HFFc6 (cell line): Measurements from ENCODE around the gene R3HDM4. TPM values are rescaled to one million over a fixed set of nuclear protein-coding genes. Genes with fewer than 3 reads are reported as not detected.
A peak's percentile ranks its signal among the peaks of the same experiment; 100 is the strongest.

Experiments used
- DNase-seq: peaks from one replicate; pipeline ENCODE4 v3.0.0-alpha.2; 2018
- H3K27ac Mint-ChIP-seq: 2 replicates; pipeline ENCODE4 v1.8.0; 2020; ENCODE audit warnings: mild to moderate bottlenecking, mixed read lengths
- H3K27me3 Mint-ChIP-seq: 2 replicates; pipeline ENCODE4 v1.8.0; 2021; ENCODE audit warnings: mild to moderate bottlenecking, moderate library complexity, mixed read lengths; ENCODE audit not compliant: insufficient read depth
- H3K36me3 Mint-ChIP-seq: 2 replicates; pipeline ENCODE4 v1.8.0; 2021; ENCODE audit warnings: low read depth, mixed read lengths
- H3K4me1 Mint-ChIP-seq: 2 replicates; pipeline ENCODE4 v1.8.0; 2020; ENCODE audit warnings: low read depth, mixed read lengths
- H3K4me3 Mint-ChIP-seq: 2 replicates; pipeline ENCODE4 v1.8.0; 2020; ENCODE audit warnings: mild to moderate bottlenecking, moderate library complexity, mixed read lengths
- H3K9me3 Mint-ChIP-seq: 2 replicates; pipeline ENCODE4 v1.8.0; 2020; ENCODE audit warnings: mild to moderate bottlenecking, mixed read lengths
- total RNA-seq, 6 experiments: library from RNA; stranded (reverse); fragmentation: NEBNext Ultra II Directional; extraction: Animal tissue kit (Norgen Biotek cat#: 25700); gene quantifications; 2 replicates in 1 of 6; 3 replicates in 5 of 6; pipeline ENCODE4 v1.2.3, GENCODE V29; 2021
- TF ChIP-seq, protein P1 (sequence below): fragments of 200-600 bp; sonication (generic); IDR thresholded peaks from 2 replicates; pipeline ENCODE4 v1.5.0; 2021; ENCODE audit warnings: antibody characterized with exemption, mild to moderate bottlenecking

Gene R3HDM4
- total RNA-seq, 6 experiments from 2014 or later: 41.9 to 53.4 (median 45.9) TPM

DNA sequence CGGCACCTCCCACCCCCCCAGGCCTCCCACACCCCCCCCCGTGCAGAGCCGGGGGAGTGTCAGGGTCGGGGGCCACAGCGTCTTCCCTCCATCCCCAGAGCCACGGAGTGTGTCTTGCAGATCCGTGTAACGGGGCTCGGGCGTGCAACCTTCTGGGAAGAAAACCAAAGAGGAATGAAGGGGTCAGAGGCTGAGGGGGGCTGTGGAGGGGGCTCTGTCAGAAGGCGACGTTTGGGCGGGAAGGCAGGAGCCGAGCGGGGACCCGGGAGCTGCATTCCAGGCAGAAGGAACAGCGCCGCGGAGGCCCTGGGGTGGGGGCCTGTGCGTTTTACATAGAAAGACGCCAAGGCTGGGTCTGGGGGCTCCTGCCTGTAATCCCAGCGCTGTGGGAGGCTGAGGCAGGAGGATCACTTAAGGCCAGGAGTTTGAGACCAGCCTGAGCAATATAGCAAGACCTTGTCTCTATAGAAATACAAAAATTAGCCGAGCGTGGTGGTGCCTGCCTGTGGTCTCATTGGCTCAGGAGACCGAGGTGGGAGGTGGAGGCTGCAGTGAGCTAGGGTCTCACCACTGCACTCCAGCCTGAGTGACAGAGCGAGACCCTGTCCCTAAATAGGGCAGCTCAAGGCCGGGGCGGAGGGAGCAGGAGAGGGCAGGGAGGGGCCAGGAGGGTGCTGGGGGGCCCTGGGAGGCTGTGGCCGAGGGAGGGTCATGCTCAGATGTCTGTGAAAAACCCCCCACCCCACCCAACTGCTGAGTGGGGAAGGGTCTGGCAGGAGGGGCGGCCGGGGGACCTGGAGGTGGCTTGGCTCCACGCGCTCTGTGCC is 40.6 kb upstream of the R3HDM4 start:
- Mint-ChIP-seq H3K9me3 (no peaks in the 10 kb centered on the region), H3K27ac (peak overlapping the region; percentile 36), H3K4me3 (peak overlapping the region; percentile 69; the same call in 1 of the 2 replicates), H3K36me3 (peaks cover 6% of the 10 kb centered on the region), H3K4me1 (peaks cover 17% of the 10 kb centered on the region), H3K27me3 (peaks cover 8% of the 10 kb centered on the region; the same call in 1 of the 2 replicates)
- TF ChIP-seq, protein P1, sequence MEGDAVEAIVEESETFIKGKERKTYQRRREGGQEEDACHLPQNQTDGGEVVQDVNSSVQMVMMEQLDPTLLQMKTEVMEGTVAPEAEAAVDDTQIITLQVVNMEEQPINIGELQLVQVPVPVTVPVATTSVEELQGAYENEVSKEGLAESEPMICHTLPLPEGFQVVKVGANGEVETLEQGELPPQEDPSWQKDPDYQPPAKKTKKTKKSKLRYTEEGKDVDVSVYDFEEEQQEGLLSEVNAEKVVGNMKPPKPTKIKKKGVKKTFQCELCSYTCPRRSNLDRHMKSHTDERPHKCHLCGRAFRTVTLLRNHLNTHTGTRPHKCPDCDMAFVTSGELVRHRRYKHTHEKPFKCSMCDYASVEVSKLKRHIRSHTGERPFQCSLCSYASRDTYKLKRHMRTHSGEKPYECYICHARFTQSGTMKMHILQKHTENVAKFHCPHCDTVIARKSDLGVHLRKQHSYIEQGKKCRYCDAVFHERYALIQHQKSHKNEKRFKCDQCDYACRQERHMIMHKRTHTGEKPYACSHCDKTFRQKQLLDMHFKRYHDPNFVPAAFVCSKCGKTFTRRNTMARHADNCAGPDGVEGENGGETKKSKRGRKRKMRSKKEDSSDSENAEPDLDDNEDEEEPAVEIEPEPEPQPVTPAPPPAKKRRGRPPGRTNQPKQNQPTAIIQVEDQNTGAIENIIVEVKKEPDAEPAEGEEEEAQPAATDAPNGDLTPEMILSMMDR: no peak
- no peak for DNase-seq

DNA sequence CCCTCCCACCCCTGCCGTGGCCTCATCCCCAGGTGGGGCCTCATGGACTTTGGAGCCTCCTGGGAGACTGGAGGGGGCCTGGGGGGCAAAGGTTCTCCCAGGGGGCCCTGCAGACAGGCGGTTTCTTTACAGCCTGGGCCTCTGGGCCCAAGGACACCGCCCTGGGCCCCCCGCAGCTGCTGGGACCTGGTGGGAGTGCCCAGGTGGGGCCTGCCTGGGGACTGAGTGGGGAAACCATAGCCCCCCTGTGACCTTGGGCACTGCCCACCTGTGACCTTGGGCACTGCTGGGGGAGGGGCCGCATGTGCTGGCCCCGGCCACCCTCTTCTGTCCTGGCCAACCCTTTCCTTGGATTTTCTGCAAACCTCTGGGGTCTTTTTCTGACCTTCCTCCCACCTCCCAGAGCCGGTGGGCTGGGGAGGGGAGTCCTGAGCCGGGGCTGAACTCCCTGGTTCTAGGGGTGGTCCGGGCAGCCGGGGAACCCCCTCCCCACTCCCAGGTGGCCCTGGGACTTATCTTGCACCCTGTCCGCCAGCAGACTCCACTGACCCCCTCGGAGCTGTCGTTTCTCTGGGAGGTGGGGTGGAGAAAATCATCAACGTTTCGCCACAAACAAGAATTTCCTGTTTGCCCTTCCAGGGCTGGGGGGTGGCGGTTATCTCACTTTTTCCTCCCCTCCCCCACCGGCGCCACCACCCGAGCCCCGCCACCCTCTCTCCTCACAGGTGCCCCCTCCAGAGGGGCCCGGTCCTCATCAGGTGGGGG is 39.8 kb upstream of the R3HDM4 start:
- DNase-seq: no peak
- Mint-ChIP-seq H3K27ac (peak overlapping the region; percentile 83), H3K4me3 (peak overlapping the region; percentile 69), H3K4me1 (peaks cover 15% of the 10 kb centered on the region), H3K36me3 (peaks cover 5% of the 10 kb centered on the region), H3K9me3 (no peaks in the 10 kb centered on the region), H3K27me3 (peaks cover 8% of the 10 kb centered on the region; the same call in 1 of the 2 replicates)
- TF ChIP-seq, protein P1: no peak

DNA sequence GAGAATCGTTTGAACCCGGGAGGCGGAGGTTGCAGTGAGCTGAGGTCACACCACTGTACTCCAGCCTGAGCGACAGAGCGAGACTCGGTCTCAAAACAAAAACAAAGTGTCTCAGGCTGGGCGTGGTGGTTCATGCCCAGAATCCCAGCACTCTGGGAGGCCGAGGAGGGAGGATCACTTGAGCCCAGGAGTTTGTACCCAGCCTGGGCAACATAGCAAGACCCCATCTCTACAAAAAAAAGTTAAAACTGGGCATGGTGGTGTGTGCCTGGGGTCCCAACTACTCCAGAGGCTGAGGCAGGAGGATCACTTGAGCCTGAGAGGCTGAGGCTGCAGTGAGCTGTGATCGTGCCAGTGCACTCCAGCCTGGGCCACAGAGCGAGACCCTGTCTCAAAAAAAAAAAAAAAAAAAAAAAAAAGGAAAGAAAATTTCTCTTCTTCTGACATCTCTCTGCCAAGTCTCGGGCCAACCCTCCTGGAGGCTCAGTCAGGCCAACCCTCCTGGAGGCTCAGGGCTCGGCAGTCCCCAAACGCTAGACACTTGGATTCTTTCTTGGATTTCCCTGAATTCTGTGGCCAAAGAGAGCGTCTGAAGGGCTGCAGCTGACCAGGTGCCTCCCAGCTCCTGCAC is 39.1 kb upstream of the R3HDM4 start:
- peak overlapping the region; percentile 87 for H3K27ac Mint-ChIP-seq
- no peaks in the 10 kb centered on the region for H3K9me3 Mint-ChIP-seq
- H3K4me3 Mint-ChIP-seq: peak overlapping the region; percentile 56; the same call in 1 of the 2 replicates
- H3K36me3 Mint-ChIP-seq: peaks cover 5% of the 10 kb centered on the region
- H3K4me1 Mint-ChIP-seq: peaks cover 11% of the 10 kb centered on the region
- DNase-seq: no peak
- TF ChIP-seq, protein P1: no peak
- H3K27me3 Mint-ChIP-seq: peaks cover 8% of the 10 kb centered on the region

DNA sequence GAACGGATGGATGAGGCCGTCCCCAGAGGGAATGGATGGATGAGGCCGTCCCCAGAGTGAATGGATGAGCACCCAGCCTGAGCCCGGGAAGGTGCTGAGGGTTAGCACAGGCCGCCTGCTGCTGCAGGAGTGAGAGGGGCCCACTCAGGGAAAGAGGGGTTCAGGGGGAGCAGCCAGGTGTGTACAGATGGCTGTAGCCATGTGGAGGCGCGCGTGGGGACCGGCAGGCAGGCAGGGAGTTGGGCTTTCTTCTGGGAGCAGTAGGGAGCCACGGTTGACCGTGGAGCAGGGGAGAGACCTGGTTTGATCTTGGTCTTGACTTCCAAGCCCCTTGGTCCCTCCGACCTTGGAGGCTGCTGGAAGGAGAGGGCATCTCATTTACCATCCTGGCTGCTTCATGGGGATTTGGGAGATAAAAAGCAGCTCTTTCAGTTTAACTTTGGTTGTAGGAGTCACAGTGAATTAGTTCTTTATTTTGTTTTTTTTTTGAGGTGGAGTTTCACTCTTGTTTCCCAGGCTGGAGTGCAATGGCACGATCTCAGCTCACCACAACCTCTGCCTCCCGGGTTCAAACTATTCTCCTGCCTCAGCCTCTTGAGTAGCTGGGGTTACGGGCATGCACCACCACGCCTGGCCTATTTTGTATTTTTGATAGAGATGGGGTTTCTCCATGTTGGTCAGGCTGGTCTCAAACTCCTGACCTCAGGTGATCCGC is 37.5 kb upstream of the R3HDM4 start:
- Mint-ChIP-seq H3K9me3 (no peaks in the 10 kb centered on the region), H3K4me1 (peaks cover 7% of the 10 kb centered on the region), H3K27ac (no peak overlapping the region; the same call in 1 of the 2 replicates), H3K27me3 (peaks cover 8% of the 10 kb centered on the region), H3K36me3 (peaks cover 5% of the 10 kb centered on the region), H3K4me3 (no peak overlapping the region)
- TF ChIP-seq, protein P1: no peak
- DNase-seq: no peak
